Hematopoietic multipotent progenitor cell treated with erythropoietin and hydrocortisone succinate and interleukin-3 and kit ligand, for 15 days (in vitro differentiated cells): ENCODE results near the gene LCE1C.

Experiments
- DNase-seq: peaks from one replicate; pipeline ENCODE4 v3.0.0-alpha.2; 2015; ENCODE audit warnings: low spot score

LCE1C gene

GRCh38 chr1:152759453-152760173 is 46.8 kb downstream of the LCE1C start:
- no peak for DNase-seq

GRCh38 chr1:152758636-152759035 is 47.8 kb downstream of the LCE1C start:
- DNase-seq, result no peak

GRCh38 chr1:152757747-152758146 is 48.7 kb downstream of the LCE1C start, which contains the start of gene KPRP:
Gene KPRP (plus strand): TSS chr1:152758025. CDS start chr1:152759589, 1,564 bp downstream.
- no peak for DNase-seq

- DNase-seq, result no peak
Measured at GRCh38 chr1:152756872-152757271, 49.6 kb downstream of the LCE1C start.
